GM12875 (cell line): ENCODE measurements around the gene CT45A1.
"Not testable (repeated sequence)": the region's sequence is repeated elsewhere in the genome, so short reads cannot be mapped to it uniquely, and the experiment has no call there.

Experiments
- H3K4me3 ChIP-seq: one replicate; pipeline ENCODE4 v1.5.1; 2011; ENCODE audit warnings: low read depth, low read length, control low read depth
- TF ChIP-seq, protein P1 (sequence below): IDR thresholded peaks from 2 replicates; pipeline ENCODE4 v1.5.1; 2011; ENCODE audit warnings: low read depth, mild to moderate bottlenecking, control low read depth, inconsistent platforms, low read length, moderate library complexity, borderline replicate concordance; ENCODE audit not compliant: insufficient read depth

The CT45A1 gene

GRCh38 chrX:135713795-135714194 is 356 bp downstream of the CT45A1 start:
- TF ChIP-seq, protein P1, sequence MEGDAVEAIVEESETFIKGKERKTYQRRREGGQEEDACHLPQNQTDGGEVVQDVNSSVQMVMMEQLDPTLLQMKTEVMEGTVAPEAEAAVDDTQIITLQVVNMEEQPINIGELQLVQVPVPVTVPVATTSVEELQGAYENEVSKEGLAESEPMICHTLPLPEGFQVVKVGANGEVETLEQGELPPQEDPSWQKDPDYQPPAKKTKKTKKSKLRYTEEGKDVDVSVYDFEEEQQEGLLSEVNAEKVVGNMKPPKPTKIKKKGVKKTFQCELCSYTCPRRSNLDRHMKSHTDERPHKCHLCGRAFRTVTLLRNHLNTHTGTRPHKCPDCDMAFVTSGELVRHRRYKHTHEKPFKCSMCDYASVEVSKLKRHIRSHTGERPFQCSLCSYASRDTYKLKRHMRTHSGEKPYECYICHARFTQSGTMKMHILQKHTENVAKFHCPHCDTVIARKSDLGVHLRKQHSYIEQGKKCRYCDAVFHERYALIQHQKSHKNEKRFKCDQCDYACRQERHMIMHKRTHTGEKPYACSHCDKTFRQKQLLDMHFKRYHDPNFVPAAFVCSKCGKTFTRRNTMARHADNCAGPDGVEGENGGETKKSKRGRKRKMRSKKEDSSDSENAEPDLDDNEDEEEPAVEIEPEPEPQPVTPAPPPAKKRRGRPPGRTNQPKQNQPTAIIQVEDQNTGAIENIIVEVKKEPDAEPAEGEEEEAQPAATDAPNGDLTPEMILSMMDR = no peak
- H3K4me3 ChIP-seq = no peak overlapping the region

- not testable (repeated sequence) for H3K4me3 ChIP-seq
These were observed 21.2 kb downstream of the CT45A1 start for GRCh38 chrX:135734666-135735065.

DNA sequence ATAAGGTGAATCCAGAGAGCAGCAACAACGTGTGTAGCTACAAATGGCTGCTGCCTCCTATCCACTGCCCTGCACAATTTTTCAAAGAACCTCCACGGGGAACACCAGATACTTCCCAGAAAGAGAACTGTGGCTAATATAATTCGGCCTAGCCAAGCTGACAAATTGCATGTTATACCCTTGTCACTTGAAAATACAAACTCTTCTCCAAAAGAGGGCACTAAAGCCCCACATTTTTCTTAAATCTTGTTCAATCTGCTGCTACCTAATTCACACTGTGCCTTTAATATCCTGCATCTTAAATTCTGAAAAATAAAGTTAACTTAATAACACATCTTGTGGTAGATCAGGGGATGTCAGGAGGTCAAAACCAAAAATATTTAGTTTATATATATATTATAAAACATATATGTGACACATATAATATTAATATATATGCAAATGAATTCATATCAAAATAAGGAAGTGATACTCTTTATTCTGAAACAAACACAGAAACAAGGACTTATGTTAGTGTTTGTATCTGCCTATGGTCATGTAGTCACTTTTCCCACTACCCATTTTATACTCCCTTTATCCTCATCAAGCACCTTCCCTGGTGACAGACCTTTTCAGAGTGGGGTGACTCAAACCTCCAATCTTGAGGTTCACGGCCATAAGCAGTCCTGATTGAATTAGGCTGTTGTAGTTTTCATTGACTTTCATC is 24.1 kb downstream of the CT45A1 start:
- TF ChIP-seq, protein P1 = no peak
- no peak overlapping the region for H3K4me3 ChIP-seq

GRCh38 chrX:135740681-135741149 is 27.3 kb downstream of the CT45A1 start:
- TF ChIP-seq, protein P1 = peak; percentile 75
- no peak overlapping the region for H3K4me3 ChIP-seq

GRCh38 chrX:135741192-135741715 is 27.8 kb downstream of the CT45A1 start:
- no peak overlapping the region for H3K4me3 ChIP-seq
- TF ChIP-seq, protein P1 = no peak

- not testable (repeated sequence) for H3K4me3 ChIP-seq
These were observed 31.3 kb downstream of the CT45A1 start for GRCh38 chrX:135744739-135745138.

- H3K4me3 ChIP-seq = not testable (repeated sequence)
These were observed 54.7 kb downstream of the CT45A1 start, which contains the start of gene CT45A3 for GRCh38 chrX:135768091-135768490. CT45A3 (minus strand) TSS chrX:135768191; CDS start chrX:135764444, 3,747 bp downstream.
